ENCODE data around the gene CSNK1A1L.

- TF ChIP-seq EZH2 (IDR thresholded peaks at IDR 0.05; ENCODE audit: low read depth, low read length, severe bottlenecking): no peak
- no peak for TF ChIP-seq TEAD4 (IDR thresholded peaks at IDR 0.05; ENCODE audit: low read depth, low read length)
- no peak for TF ChIP-seq RAD21 (IDR thresholded peaks at IDR 0.05 in 1 of 2, conservative IDR thresholded peaks at IDR 0.05 in 1 of 2; ENCODE audit: low read depth in 2 of 2, low read length in 2 of 2)
- no peak for TF ChIP-seq NRF1 (IDR thresholded peaks at IDR 0.05; ENCODE audit: low read depth, low read length)
- no peak for TF ChIP-seq CTCF (IDR thresholded peaks at IDR 0.05; ENCODE audit: control extremely low read depth in 1 of 3, insufficient read depth in 1 of 3, low read depth in 1 of 3, low read length in 3 of 3)
- no peak for TF ChIP-seq SP1 (IDR thresholded peaks at IDR 0.05; ENCODE audit: low read depth, low read length)
- no peak for TF ChIP-seq USF2 (IDR thresholded peaks at IDR 0.05; ENCODE audit: low read length)
- TF ChIP-seq SIN3A (conservative IDR thresholded peaks at IDR 0.05 in 1 of 2, IDR thresholded peaks at IDR 0.05 in 1 of 2; ENCODE audit: low read depth in 1 of 2, low read length in 2 of 2): no peak
- no peak for TF ChIP-seq CBX5 (IDR thresholded peaks at IDR 0.05; ENCODE audit: low read depth, low read length)
- no peak for TF ChIP-seq POLR2A (IDR thresholded peaks at IDR 0.05; ENCODE audit: control extremely low read depth in 1 of 2, low read depth in 2 of 2, low read length in 2 of 2)
Measured at GRCh38 chr13:37067874-37068273, 37.6 kb downstream of the CSNK1A1L start.

Measured in H1 (cell line).